WI38 (cell line): ENCODE measurements around the gene ALPK1.

ENCODE experiments used
- H3K4me3 ChIP-seq: 2 replicates; pipeline ENCODE4 v1.5.1; 2011; ENCODE audit warnings: low read depth, mild to moderate bottlenecking, control low read depth, low read length
- CTCF ChIP-seq: IDR thresholded peaks from 2 replicates; pipeline ENCODE4 v1.5.1; 2012; ENCODE audit warnings: low read depth, mild to moderate bottlenecking, control low read depth, low read length

Gene ALPK1

GRCh38 chr4:112377171-112377570 lies 80.0 kb downstream of the ALPK1 start:
- TF ChIP-seq CTCF, result no peak
- no peak overlapping the region for H3K4me3 ChIP-seq

GRCh38 chr4:112377594-112378242 lies 80.5 kb downstream of the ALPK1 start:
- no peak overlapping the region for H3K4me3 ChIP-seq
- TF ChIP-seq CTCF, result no peak

DNA sequence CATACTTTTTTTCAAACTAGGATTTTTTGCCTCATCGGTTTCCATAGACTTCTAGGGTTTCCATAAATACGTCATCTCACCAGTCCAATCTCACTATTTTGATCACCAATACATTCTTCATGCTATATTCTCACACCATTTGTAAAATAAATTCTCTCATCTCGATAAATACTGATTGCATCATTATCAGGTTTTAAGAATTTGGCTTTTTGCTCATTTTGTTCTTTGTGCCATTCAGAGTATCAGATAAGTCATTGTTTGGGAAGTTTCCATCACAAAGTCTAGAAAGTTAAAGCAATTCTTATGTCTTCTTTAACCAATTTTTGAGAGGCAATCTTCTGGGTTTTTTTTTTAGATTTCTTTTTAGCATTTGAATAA lies 81.1 kb downstream of the ALPK1 start:
- H3K4me3 ChIP-seq, result no peak overlapping the region
- TF ChIP-seq CTCF, result no peak

DNA sequence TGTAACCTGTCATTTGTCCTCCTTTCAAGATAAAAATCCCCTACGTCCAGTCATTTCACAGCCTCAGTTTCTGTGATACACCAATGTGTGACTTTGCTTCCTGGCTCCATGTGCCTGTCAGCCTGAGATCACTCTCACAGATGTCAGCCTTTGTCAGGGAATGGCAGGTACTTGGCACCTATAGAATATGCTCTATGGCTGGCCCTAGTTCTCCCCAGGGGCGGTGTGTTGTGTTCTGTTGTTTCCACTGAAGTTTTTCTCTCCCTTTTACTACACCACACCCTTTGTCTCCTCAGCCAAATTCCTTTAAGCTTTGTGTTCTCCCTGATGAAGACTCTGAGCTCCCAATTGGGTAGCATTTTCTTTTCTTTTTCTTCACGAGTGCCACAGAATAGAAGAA lies 81.7 kb downstream of the ALPK1 start:
- TF ChIP-seq CTCF, result no peak
- H3K4me3 ChIP-seq, result no peak overlapping the region

- no peak for TF ChIP-seq CTCF
- H3K4me3 ChIP-seq, result no peak overlapping the region
Measured at GRCh38 chr4:112379306-112379705, 82.1 kb downstream of the ALPK1 start.

DNA sequence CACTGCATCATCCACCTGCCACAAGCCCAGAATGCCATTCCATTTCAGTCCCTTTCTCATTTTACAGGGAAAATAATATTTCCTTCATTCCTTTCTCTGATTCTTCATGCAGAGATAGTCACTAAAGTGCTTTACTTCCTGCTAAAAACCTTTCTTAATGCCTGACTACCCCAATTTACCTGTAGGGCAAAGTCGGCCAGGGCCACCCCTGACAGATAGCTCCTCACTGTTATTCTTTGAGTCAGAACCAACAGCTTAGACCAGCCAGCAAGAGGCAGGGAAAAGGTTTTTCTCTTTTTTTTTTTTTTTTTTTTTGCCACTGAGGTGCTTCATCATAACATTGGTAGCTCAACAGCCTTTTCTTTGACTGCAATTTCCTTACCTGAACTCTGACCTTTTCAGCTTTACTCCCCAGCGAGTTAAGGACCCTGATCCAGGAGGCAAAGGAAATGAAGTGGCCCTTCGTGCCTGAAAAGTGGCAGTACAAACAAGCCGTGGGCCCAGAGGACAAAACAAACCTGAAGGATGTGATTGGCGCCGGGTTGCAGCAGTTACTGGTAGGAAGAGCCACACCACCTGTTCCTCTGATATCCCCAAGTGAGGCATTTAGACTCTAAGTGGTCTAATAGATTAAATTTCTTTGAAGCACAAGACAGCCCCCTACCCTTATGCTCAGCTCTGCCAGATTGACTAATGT lies 85.0 kb downstream of the ALPK1 start:
- H3K4me3 ChIP-seq, result no peak overlapping the region

More for the DNA sequence above, 85.0 kb downstream of the ALPK1 start:
- no peak for TF ChIP-seq CTCF
